GM18502 (cell line): Measurements from ENCODE around the gene PCYOX1L.

ENCODE experiments used
- ATAC-seq: cut with Tn5 transposase; IDR thresholded peaks from one replicate; pipeline ENCODE4 v1.9.1; 2021; ENCODE audit warnings: mild to moderate bottlenecking; ENCODE audit not compliant: unreplicated experiment, poor library complexity

Gene PCYOX1L

DNA sequence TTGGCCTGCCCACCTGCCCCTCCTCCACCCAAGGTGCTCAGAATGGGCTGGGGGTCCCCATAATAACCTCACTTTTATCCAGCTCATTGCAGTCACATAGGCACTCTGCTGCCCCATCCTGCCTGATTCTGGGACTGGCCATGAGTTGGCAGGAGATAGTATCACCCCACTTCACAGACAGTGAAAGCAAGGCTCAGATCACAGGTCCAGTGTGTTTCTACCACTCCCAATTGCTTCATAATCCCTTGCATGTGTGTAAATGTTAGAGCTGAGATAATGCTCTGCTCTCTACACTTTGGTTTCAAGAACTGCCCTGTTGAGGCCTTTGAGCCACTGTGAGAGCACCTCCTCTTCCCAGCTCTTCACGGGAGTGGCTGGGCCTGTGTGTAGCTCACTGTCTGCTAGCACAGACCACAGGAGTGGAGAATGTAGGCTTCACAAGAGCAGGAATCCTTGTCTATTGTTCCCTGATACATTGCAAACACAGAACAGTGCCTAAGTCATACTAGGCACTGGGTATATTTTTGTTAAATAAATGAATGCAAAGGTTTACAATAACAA lies 8.4 kb downstream of the PCYOX1L start:
- no peak for ATAC-seq

DNA sequence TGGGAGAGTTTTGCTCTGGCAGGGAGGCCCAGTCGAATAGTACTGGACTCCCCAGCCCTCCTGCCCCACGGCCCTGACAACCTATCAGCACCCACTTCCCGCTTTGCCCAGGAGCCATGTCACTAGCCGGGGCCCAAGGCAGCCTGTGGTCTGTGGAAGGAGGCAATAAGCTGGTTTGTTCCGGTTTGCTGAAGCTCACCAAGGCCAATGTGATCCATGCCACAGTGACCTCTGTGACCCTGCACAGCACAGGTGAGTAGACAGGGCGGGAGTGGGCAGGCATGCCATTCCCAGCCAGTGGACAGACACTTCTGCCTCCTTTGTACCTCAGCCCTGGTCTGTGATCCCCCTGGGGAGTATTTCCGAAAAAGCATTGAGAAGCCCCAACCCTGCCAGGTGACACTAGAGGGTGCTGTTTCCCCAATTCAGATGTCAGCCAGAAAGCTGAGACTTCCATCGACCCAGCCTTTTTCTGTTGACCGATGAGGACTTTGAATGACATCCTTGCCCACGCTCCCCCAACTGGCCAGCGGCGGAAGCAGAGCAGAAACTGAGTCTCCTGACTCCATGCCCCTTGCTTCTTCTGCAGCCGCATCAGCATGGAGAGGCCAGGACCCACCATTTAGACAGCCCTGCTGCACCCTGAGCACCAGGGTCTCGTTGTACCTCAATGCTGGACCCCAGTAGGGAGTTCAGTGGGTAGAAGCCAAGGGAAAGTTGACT lies 9.6 kb downstream of the PCYOX1L start:
- peak; percentile 77 for ATAC-seq

DNA sequence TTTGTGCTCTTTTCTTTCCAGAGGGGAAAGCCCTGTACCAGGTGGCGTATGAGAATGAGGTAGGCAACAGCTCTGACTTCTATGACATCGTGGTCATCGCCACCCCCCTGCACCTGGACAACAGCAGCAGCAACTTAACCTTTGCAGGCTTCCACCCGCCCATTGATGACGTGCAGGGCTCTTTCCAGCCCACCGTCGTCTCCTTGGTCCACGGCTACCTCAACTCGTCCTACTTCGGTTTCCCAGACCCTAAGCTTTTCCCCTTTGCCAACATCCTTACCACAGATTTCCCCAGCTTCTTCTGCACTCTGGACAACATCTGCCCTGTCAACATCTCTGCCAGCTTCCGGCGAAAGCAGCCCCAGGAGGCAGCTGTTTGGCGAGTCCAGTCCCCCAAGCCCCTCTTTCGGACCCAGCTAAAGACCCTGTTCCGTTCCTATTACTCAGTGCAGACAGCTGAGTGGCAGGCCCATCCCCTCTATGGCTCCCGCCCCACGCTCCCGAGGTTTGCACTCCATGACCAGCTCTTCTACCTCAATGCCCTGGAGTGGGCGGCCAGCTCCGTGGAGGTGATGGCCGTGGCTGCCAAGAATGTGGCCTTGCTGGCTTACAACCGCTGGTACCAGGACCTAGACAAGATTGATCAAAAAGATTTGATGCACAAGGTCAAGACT lies 10.3 kb downstream of the PCYOX1L start:
- ATAC-seq = no peak

DNA sequence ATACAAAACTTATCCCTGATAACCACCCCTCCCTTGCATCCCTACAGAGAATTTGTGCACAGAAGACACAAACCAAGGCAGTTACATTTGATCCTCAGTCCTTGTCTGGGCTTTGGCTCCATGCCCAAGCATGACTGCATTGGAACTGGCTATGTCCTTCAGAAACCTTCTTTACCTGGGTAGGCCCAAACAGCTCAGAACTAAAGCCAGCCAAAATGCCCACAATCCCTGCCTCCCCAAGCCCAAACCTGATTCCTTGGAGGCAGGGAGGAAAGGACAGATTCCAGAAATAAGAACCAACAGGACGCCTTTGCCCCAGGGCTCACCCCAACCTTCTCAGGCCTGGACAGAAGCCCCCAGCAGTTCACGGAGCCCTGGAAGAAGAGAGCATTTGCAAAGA lies 13.0 kb downstream of the PCYOX1L start:
- no peak for ATAC-seq

DNA sequence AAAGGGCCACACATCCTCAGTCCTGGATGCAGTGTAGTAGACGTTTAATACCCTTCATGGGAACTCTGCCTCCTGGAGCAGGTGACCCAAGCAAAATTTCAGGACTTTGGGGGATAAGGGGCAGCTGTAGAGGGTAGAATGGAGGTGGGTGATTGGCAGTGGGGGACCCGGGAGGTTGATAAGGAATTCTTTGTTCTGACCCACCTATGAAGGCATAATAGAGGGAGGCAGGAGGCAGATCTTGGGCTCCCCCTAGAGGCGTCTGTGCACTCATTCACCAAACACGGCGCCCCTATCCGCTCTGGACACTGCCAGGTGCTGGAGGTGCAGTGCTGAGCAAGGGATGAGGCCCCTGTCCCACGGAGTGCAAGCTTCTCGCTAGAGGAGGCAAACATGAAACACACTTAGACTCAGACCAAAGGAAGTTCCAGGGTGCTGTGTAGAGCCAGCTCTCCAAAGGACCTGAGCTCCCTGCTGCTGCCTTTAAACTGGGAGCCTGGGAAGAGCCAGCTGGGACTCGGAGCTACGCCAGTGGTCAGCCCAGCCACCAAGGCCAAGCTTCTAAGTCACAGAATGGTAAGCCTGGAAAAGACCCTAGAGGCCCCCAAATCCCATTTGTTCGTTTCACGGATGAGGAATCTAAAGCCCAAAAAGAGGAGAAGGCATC lies 13.6 kb downstream of the PCYOX1L start:
- ATAC-seq = peak; percentile 87

DNA sequence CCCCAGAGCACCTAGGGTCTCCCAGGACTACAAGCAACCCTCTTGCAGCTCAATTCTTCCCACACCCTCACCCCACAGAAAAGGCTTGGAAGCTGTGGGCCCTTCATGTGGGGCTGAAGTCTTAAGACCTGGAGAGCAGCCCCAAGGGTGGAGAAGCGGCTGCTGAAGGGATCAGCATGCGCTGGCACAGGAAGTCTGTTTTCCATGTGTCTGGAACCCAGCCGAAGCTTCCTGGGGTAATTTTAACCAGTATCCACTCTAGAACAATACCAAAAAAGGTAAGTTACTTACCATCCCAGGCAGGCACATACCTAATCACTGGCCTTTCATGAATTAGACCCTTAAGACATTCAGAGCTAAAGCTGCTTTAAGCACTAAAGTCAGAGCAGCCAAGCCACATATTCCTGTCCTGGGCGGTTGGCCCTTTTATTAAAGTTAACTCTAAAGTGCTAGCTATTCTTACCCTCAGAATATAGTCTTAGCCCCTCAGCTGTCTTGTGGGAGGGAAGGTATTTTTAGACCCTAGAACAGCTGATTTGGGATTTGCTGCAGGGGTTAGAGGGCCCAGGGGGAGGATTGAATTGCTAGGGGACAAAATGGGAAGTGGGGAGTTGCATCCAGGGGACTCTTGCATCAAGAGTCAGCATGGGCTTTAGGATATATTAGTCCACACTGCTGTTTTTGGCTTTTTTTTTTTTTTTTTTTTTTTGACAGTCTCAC lies 14.4 kb downstream of the PCYOX1L start:
- no peak for ATAC-seq

DNA sequence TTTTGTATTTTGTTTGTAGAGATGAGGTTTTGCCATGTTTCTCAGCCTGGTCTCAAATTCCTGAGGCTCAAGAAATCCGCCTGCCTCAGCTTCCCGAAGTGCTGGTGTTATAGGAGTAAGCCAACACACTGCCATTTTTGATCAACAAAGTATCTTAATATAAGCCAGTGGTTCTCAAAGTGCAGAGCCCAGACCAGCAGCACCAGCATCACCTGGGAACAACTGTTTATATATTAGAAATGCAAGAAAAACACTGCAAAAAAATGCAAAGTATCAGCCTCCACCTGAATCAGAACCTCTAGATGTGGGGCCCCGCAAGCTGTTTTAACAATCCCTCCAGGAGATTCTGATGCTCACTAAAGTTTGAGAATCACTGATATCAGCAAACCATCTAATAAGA lies 15.1 kb downstream of the PCYOX1L start:
- ATAC-seq = no peak

DNA sequence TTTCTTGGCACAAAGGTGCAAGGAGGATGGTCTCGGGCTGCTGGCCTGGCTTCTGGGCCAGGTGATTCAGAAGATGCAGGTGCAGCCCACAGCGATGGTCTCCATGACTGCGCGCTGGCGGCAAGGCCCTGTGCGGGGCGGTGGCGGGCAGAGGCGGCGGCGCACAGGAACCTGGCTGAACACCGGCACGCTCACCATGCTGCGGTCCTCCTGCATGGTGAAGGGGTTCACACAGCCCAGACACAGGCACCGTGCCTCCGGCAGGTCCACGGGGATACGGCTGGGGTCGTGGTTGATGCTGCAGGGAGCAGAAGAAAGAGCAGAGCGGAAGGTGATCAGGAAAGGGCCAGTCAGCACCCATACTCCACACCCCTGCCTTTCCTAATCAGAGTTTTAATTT lies 16.5 kb downstream of the PCYOX1L start:
- no peak for ATAC-seq

DNA sequence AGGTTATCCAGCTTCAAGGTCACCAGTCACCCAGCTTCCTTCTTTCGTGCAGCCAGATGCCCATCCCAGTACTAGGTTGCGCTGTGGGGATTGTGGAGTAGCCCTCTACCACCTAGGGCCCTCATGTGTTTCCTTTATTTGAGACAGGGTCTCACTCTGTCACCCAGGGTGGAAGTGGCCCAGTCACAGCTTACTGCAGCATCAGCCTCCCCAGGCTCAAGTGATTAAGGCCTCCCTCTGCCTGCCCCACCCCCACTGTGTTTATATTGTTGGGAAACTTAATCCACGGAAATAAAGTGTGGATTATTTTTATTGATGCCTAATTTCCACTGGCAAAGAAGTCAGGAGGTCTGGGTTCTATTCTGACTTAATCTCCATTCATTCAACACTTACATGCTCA lies 17.0 kb downstream of the PCYOX1L start:
- ATAC-seq = no peak

DNA sequence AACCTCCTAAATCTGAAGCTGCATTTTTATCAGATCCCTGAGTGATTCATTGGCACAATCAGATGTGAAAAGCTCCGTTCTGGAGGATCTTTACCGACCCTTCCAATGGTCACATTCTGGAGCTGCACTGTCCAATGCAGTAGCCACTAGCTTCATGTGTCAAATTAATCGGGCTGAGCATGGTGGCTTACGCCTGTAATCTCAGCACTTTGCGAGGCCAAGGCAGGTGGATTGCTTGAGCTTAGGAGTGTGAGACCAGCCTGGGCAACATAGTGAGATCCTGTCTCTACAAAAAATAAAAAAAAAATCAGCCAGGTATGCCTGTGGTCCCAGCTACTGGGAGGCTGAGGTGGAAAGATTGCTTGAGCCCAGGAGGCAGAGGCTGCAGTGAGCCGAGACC lies 17.6 kb downstream of the PCYOX1L start:
- ATAC-seq = no peak

DNA sequence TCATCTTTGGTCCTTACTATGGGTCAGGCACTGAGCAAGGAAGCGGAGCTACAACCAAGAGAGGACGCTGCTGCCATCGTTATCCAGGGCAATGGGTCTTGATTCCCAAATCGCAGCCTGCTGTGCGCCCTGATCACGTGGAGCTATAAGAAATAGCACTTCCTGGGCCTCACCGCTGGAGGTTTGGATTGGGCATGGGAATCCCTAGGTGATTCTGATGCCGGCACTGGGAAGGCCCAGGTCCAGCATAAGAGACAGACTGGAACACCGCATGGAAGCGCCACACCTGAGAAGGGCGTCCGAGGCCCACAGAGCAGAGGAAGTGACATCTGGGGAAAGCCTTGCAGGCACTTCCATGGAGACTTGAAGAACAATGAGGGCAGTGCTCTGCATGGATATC lies 18.3 kb downstream of the PCYOX1L start:
- no peak for ATAC-seq

DNA sequence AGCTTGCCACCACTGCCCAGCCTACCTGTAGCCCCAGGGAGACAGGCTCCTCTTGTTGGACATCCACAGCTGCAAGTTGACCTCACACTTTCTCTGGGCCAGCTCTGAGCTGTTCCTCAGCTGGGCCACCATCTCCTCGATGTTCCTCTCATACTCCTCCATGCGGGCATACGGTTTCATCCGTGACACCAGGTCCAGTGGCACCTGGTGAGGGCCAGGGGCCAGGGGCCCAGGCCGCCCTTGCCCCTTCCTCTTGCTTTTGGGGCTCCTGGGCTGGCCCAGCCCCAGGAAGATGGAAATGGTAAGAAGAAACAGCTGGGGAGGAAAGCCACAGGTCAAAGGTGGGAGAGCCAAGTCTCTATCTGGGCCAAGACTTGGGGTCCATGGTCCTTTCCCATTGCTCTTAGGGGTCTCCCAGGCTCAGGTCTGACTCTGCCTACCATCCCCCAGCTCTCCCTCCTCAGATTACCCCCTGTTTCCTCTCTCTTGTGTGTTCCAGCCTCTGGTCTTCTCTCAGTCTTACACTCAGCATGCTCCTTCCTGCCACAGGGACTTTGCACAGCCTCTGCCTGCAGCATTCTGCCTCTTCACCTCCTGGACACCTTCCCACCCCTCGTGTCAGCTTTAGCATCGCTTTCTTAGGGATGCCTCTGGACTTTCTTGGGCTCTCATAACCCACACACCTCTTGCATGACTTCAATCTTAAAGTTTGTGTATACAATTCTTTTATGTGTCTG lies 19.0 kb downstream of the PCYOX1L start:
- no peak for ATAC-seq

DNA sequence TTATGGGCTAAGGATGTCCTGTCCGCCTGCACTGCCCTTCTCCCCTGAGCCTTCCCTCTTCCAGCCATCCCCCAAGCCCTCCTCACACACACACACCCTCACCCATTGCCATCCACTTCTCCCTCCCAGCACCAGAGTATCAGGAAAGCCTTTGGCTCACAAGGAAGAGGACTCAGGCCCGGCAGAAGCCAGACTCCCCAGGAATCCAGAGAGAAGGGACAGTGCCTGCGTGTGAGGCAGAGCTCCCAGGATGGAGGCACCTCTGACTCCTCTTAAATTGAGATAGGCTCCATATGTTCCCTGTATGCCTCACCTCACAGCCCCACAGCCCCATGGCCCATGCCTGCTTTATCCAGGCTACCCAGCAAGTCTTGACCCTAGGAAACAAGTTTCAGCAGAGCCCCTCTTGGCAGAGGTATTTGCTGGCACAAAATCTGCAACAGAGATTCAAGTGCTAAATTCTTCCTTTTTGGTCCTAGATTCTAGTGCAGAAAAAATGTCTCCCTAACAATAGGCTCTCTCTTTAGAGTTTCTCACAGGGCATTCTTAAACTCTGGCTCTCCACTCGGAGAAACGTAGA lies 20.5 kb downstream of the PCYOX1L start:
- no peak for ATAC-seq

DNA sequence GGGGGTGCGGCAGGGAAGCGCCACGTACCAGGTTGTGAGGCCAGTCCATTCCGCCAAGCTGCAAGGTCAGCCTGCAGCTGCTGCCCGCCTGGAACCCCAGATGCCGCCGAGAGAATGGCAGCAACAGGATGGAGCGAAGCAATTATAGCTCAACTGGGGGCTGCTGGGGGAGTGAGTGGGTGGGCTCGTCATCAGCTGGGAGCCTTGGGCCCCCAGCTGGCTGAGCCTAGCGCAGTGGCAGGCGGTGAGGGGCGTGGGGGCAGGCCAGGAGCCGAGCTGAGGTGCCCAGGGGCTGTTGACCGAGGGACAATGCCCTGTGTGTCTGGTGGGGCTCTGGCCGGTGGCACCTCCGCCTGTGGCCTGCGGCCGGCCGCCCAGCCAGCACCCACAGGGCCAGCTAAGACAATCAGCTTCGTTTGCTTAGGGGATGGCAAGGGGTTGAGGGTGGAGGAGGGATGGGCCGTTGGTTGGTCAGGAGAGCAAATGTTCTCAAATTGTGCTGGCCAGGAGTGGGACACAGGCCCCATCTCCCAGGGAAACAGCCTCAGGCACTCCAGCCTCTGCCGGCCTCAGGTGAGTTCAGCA lies 21.4 kb downstream of the PCYOX1L start, which contains the start of gene IL17B:
Gene IL17B (minus strand): TSS at position 116 of the 585 bp plus-strand sequence. CDS start 67 bp downstream, at position 49.
- no peak for ATAC-seq

DNA sequence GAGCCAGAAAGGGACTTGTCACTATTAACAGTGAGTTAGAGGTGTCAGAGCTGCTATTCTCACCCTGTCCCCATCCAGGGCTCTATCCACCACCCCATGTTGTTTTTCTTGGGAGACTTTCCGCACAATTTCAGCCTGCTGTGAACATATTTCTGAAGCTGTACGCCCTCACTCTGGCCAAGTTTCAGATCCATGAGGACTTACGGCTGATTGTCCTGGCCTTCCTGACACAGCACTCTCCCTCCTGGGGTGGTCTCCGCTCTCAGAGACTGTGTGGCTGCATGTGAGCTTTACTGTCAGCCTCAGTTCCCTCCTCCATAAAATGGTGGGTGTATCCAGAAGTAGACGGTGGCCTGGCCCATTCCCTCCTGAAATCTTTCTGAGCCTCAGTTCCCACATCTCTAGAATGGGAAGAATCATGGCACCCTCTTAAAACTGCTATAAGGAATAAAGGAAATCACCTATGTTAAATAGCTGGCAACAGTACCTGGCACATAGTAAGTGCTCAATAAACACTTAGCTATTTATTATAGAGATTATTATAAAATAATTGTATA lies 22.1 kb downstream of the PCYOX1L start:
- no peak for ATAC-seq

DNA sequence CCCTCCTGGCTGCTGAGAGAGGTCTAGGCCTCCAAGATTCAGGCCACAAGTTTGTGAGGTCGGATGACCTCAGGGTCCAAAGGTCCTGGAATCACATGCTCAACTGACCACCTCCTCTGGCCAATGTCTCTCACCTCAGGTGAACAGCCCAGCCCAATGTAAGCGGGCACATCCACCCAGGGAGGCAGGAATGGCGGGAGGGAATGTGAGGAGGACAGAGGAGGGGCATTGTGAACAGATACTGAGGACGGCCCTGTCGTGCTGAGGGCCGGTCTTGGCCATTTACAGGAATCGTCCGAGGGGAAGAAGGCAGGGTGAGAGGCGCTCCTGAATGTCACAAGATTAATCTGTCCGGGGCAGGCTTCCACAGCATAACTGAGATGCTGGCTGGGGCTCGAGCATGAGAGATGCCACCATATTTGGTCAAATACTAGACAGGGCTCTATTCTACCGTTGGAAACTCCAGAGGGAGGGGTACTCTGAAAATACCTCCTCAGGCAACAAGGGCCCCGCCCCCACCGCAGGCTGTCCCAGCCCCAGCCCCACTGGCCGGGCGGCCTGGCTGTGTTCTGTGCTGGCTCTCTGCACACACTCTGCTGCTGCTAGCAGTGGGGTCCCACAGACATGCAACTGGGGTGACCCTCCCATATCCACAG lies 22.7 kb downstream of the PCYOX1L start:
- ATAC-seq = no peak

DNA sequence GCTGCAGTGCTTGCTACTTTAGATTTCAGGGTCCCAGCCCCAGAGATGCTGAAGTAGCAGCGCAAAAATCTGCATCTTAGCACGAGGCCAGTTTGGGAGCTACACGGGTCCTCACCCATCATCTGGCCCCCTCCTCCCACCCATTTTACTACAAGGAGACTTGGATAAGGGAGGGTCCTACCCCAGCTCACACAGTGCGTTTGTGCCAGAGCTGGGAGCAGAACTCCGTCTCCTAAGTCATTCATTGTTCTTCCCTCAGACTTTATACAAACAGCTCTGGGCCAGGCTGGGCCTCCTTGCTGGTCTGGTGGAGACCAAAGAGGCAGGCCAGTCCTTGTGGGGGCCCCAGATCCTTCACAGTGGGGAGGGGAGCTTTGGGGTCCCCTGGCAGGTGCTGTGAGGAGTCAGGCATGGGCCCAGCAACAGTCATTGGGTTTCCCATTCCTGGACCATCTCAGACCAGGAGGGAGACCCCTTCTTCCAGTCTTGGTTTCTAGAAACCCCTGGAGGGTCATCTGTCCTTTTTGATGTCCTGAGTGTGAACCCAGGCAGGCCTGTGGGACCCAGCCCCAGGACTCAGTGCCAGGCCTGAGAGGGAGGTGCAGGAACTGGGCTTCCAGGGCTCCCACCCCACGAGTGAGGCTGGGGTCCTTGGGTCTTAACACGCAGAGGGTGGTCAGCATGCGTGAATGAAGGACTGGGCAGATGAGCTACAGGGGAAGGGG lies 23.6 kb downstream of the PCYOX1L start:
- ATAC-seq = peak; percentile 12

DNA sequence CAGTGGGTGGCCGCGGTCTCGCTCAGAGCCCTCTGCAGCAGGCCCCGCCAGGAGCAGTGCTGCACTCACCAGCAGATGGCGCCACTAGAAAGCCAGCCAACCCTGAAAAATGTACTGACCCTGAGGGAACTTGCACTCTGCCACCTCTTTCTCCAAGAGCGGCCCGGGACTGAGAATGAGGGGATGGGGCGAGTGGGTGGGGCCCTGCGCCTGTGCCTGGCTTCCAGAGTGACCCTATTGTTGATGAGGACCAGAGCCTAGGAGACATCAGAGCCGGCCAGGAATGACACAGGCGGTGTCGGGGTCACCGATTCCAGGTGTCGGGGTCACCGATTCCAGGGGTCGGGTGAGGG lies 24.1 kb downstream of the PCYOX1L start:
- ATAC-seq = peak; percentile 85
